Peyer's patch (tissue), 4 donors: ENCODE results near the gene RHOU.

Experiments
- CTCF ChIP-seq, 6 experiments: fragments of 450-650 bp in 4 of 6; fragments of 200-600 bp in 2 of 6; sonication (generic) in 1 of 6; IDR thresholded peaks; one replicate each; pipeline ENCODE4 v1.5.1; 2017 to 2019; ENCODE audit warnings: antibody characterized with exemption in 6 of 6, mild to moderate bottlenecking in 3 of 6, moderate library complexity in 1 of 6
- POLR2A ChIP-seq, 2 donors: fragments of 450-650 bp; IDR thresholded peaks; one replicate each; pipeline ENCODE4 v1.5.1; 2017; ENCODE audit warnings: antibody characterized with exemption in 2 of 2, mild to moderate bottlenecking in 2 of 2, moderate library complexity in 2 of 2

GRCh38 chr1:228778466-228778865 lies 43.2 kb downstream of the RHOU start:
- TF ChIP-seq CTCF (IDR thresholded peaks at IDR 0.05): no peak
- no peak for TF ChIP-seq POLR2A (IDR thresholded peaks at IDR 0.05)
